HG02571 (cell line): Measurements from ENCODE around the gene C15orf39.

Experiments
- ATAC-seq: cut with Tn5 transposase; IDR thresholded peaks from one replicate; pipeline ENCODE4 v1.9.1; 2021; ENCODE audit warnings: mild to moderate bottlenecking, moderate library complexity; ENCODE audit not compliant: unreplicated experiment

The C15orf39 gene

GRCh38 chr15:75171408-75171807 lies 30.3 kb upstream of the C15orf39 start:
- ATAC-seq, result no peak

GRCh38 chr15:75172284-75172820 lies 29.3 kb upstream of the C15orf39 start:
- no peak for ATAC-seq

GRCh38 chr15:75174102-75174501 lies 27.6 kb upstream of the C15orf39 start:
- no peak for ATAC-seq

GRCh38 chr15:75174729-75175128 lies 27.0 kb upstream of the C15orf39 start:
- ATAC-seq, result no peak

- ATAC-seq, result no peak
Observed at GRCh38 chr15:75176396-75176761, 25.3 kb upstream of the C15orf39 start.

- ATAC-seq, result no peak
Observed at GRCh38 chr15:75177360-75178071, 24.2 kb upstream of the C15orf39 start.

- no peak for ATAC-seq
Observed at GRCh38 chr15:75178171-75178937, 23.3 kb upstream of the C15orf39 start.

- ATAC-seq, result no peak
Observed at GRCh38 chr15:75178938-75179745, 22.5 kb upstream of the C15orf39 start.

- no peak for ATAC-seq
Observed at GRCh38 chr15:75179746-75180140, 21.9 kb upstream of the C15orf39 start.

GRCh38 chr15:75181780-75182179 lies 19.9 kb upstream of the C15orf39 start:
- ATAC-seq, result no peak

- ATAC-seq, result no peak
Observed at GRCh38 chr15:75182187-75183131, 19.2 kb upstream of the C15orf39 start.

GRCh38 chr15:75185271-75186029 lies 16.2 kb upstream of the C15orf39 start:
- ATAC-seq, result no peak

- no peak for ATAC-seq
Observed at GRCh38 chr15:75186044-75186443, 15.6 kb upstream of the C15orf39 start.

- no peak for ATAC-seq
Observed at GRCh38 chr15:75188499-75188898, 13.2 kb upstream of the C15orf39 start.

- ATAC-seq, result no peak
Observed at GRCh38 chr15:75191235-75191634, 10.4 kb upstream of the C15orf39 start.

- no peak for ATAC-seq
Observed at GRCh38 chr15:75192307-75192706, 9.4 kb upstream of the C15orf39 start.

- no peak for ATAC-seq
Observed at GRCh38 chr15:75193272-75193671, 8.4 kb upstream of the C15orf39 start.

GRCh38 chr15:75193976-75194375 lies 7.7 kb upstream of the C15orf39 start:
- no peak for ATAC-seq

- ATAC-seq, result no peak
Observed at GRCh38 chr15:75194397-75194796, 7.3 kb upstream of the C15orf39 start.
